A549 (cell line): ENCODE measurements around the gene SLC25A13. TPM values are rescaled to one million over a fixed set of nuclear protein-coding genes. Genes with fewer than 3 reads are reported as not detected.

Experiments used
- ATAC-seq, 2 experiments: fragments of 200-7000 bp in 1 of 2; fragments of >200 bp in 1 of 2; cut with Nextera tagmentation in 1 of 2; cut with Tn5 transposase in 1 of 2; 3 replicates each; pipeline versions ENCODE4 v1.8.0 to v1.9.1; 2018 to 2020; ENCODE audit warnings: mild to moderate bottlenecking in 1 of 2, moderate library complexity in 1 of 2
- CTCF ChIA-PET: fragments of 300-600 bp; sonication (Branson Sonifier 250); formaldehyde crosslinking; extraction: SDS; loops from one replicate; lab custom pipeline; 2021; ENCODE audit warnings: antibody characterized with exemption, inconsistent platforms; lab: Yijun Ruan, JAX
- POLR2A ChIA-PET: fragments of 350-600 bp; formaldehyde crosslinking; extraction: SDS; loops from one replicate; lab custom pipeline; 2021; ENCODE audit warnings: antibody characterized with exemption, inconsistent platforms; lab: Yijun Ruan, JAX
- DNase-seq, 2 experiments: peaks; one replicate each; pipeline versions ENCODE4 v3.0.0 to v3.0.0-alpha.2; 2011 to 2016; ENCODE audit warnings: low read depth in 1 of 2, low spot score in 1 of 2
- FAIRE-seq: peaks from 2 replicates; lab custom pipeline; 2011; peaks lifted over from hg19 to GRCh38; lab: Jason Lieb, UNC
- H3K27ac ChIP-seq, 2 experiments: fragments of >200 bp; sonication (Bioruptor Twin); formaldehyde crosslinking; 3 replicates each; pipeline ENCODE4 v1.5.1; 2016 to 2017
- H3K4me1 ChIP-seq: fragments of >200 bp; sonication (Bioruptor Twin); formaldehyde crosslinking; 3 replicates; pipeline ENCODE4 v1.6.1; 2016
- H3K4me2 ChIP-seq: fragments of >200 bp; sonication (Bioruptor Twin); formaldehyde crosslinking; 3 replicates; pipeline ENCODE4 v1.6.1; 2016
- H3K4me3 ChIP-seq: fragments of >200 bp; sonication (Bioruptor Twin); formaldehyde crosslinking; 3 replicates; pipeline ENCODE4 v1.5.1; 2016
- H3K9me3 ChIP-seq: fragments of >200 bp; sonication (Bioruptor Twin); formaldehyde crosslinking; 3 replicates; pipeline ENCODE4 v1.6.1; 2016
- BHLHE40 ChIP-seq: IDR thresholded peaks from 2 replicates; pipeline ENCODE4 v1.6.1; 2012; ENCODE audit warnings: low read depth, low read length, inconsistent platforms
- CBX2 ChIP-seq: fragments of 200-600 bp; sonication (generic); IDR thresholded peaks from 2 replicates; pipeline ENCODE4 v1.6.1; 2016; ENCODE audit warnings: low read depth, mild to moderate bottlenecking, borderline replicate concordance
- CBX8 ChIP-seq: fragments of 200-600 bp; sonication (generic); IDR thresholded peaks from 2 replicates; pipeline ENCODE4 v1.6.1; 2016
- CEBPB ChIP-seq, 2 experiments: fragments of >200 bp in 1 of 2; sonication (Bioruptor Twin) in 1 of 2; formaldehyde crosslinking in 1 of 2; IDR thresholded peaks; 2 replicates each; pipeline ENCODE4 v1.6.1; 2012 to 2016
- CHD2 ChIP-seq: fragments of 150-350 bp; IDR thresholded peaks from 2 replicates; pipeline ENCODE4 v1.6.1; 2014; ENCODE audit warnings: low read length; ENCODE audit not compliant: partially characterized antibody
- EHF ChIP-seq: fragments of 250-450 bp; sonication (Bioruptor Pico); IDR thresholded peaks from 2 replicates; pipeline ENCODE4 v1.5.0; 2020; ENCODE audit warnings: mild to moderate bottlenecking
- EP300 ChIP-seq, 2 experiments: fragments of >200 bp; sonication (Bioruptor Twin); formaldehyde crosslinking; IDR thresholded peaks; 2 replicates in 1 of 2; 3 replicates in 1 of 2; pipeline ENCODE4 v1.6.1; 2016 to 2017
- GATA3 ChIP-seq: IDR thresholded peaks from 2 replicates; pipeline ENCODE4 v1.6.1; 2012; ENCODE audit warnings: borderline replicate concordance
- HOXB5 ChIP-seq: fragments of 250-450 bp; sonication (Bioruptor Pico); IDR thresholded peaks from 2 replicates; pipeline ENCODE4 v1.5.0; 2020; ENCODE audit warnings: mild to moderate bottlenecking, moderate library complexity
- JUN ChIP-seq, 2 experiments: fragments of >200 bp; sonication (Bioruptor Twin); formaldehyde crosslinking; IDR thresholded peaks; 2 replicates in 1 of 2; 3 replicates in 1 of 2; pipeline ENCODE4 v1.6.1; 2016 to 2017
- JUNB ChIP-seq: fragments of >200 bp; sonication (Bioruptor Twin); formaldehyde crosslinking; IDR thresholded peaks from 2 replicates; pipeline ENCODE4 v1.6.1; 2016
- KDM1A ChIP-seq: fragments of 200-600 bp; sonication (generic); IDR thresholded peaks from 2 replicates; pipeline ENCODE4 v1.6.1; 2016; ENCODE audit warnings: low read depth, mild to moderate bottlenecking
- NR3C1 ChIP-seq: fragments of >200 bp; sonication (Bioruptor Twin); formaldehyde crosslinking; IDR thresholded peaks from 3 replicates; pipeline ENCODE4 v1.6.1; 2017
- PBX3 ChIP-seq: IDR thresholded peaks from 2 replicates; pipeline ENCODE4 v1.6.1; 2012
- RARB ChIP-seq: fragments of 250-450 bp; sonication (Bioruptor Pico); IDR thresholded peaks from 2 replicates; pipeline ENCODE4 v1.8.0; 2021; ENCODE audit warnings: mild to moderate bottlenecking, moderate library complexity
- RFX5 ChIP-seq: fragments of 450-650 bp; IDR thresholded peaks from 2 replicates; pipeline ENCODE4 v1.7.1; 2014; ENCODE audit warnings: antibody characterized with exemption, mild to moderate bottlenecking, moderate library complexity
- RNF2 ChIP-seq: fragments of 200-600 bp; sonication (generic); IDR thresholded peaks from 2 replicates; pipeline ENCODE4 v1.6.1; 2016; ENCODE audit warnings: low read depth, mild to moderate bottlenecking, antibody characterized with exemption, moderate library complexity, borderline replicate concordance
- SMC3 ChIP-seq: fragments of >200 bp; sonication (Bioruptor Twin); formaldehyde crosslinking; IDR thresholded peaks from 3 replicates; pipeline ENCODE4 v1.6.1; 2018; ENCODE audit warnings: inconsistent platforms
- TFCP2L1 ChIP-seq: fragments of 250-450 bp; sonication (Bioruptor Pico); IDR thresholded peaks from 2 replicates; pipeline ENCODE4 v1.5.0; 2021; ENCODE audit warnings: mild to moderate bottlenecking
- ZC3H11A ChIP-seq: fragments of 450-650 bp; IDR thresholded peaks from 2 replicates; pipeline ENCODE4 v1.6.1; 2014; ENCODE audit warnings: antibody characterized with exemption, mild to moderate bottlenecking
- ZNF302 ChIP-seq: fragments of 250-450 bp; sonication (Bioruptor Pico); IDR thresholded peaks from 2 replicates; pipeline ENCODE4 v1.9.0; 2021; ENCODE audit warnings: inconsistent platforms, mild to moderate bottlenecking, moderate library complexity
- WGBS: methylation state at CpG from one replicate; pipeline ENCODE4 v1.1.6; 2017; ENCODE audit errors: missing lambda C conversion rate; 5-methylcytosine and 5-hydroxymethylcytosine counted together
- polyA plus RNA-seq, 4 experiments: library from polyadenylated mRNA; depleted of rRNA in 3 of 4; stranded (reverse); fragments of >200 nt; fragmentation: RNase III in 1 of 4; extraction: RNeasy Plus Mini Kit Qiagen cat#74134 plus additional on column Dnase treatment in 1 of 4; gene quantifications; 2 replicates in 3 of 4; 3 replicates in 1 of 4; pipeline ENCODE4 v1.2.3, GENCODE V29; 2011 to 2017
- TF ChIP-seq, protein P1 (sequence below): fragments of 150-350 bp; IDR thresholded peaks from 2 replicates; pipeline ENCODE4 v1.6.1; 2014; ENCODE audit warnings: low read depth, mild to moderate bottlenecking, low read length
- TF ChIP-seq, protein P2 (sequence below): IDR thresholded peaks from 2 replicates; pipeline ENCODE4 v1.6.1; 2012
- TF ChIP-seq, protein P3 (sequence below): fragments of >200 bp; sonication (Bioruptor Twin); formaldehyde crosslinking; IDR thresholded peaks from 3 replicates; pipeline ENCODE4 v1.6.1; 2016
- TF ChIP-seq, protein P4 (sequence below): IDR thresholded peaks from 2 replicates; pipeline ENCODE4 v1.6.1; 2012; ENCODE audit warnings: low read depth, borderline replicate concordance

The SLC25A13 gene
- polyA plus RNA-seq, 2 of the 4 experiments (the other 2 are of a cell fraction) = 32.7 to 51.0 TPM

GRCh38 chr7:96277921-96278320 lies 44.0 kb downstream of the SLC25A13 start:
- no peak for ATAC-seq
- DNase-seq = no peak
- Histone ChIP-seq H3K4me1 (no peaks in the 10 kb centered on the region), H3K4me2 (no peak overlapping the region), H3K27ac (no peak overlapping the region), H3K4me3 (no peak overlapping the region), H3K9me3 (no peaks in the 10 kb centered on the region)
- WGBS = 91% methylated on average over 4 of the region's 4 CpGs
- CTCF ChIA-PET = no interaction called here
- POLR2A ChIA-PET = no interaction called here
- no peak for FAIRE-seq
- TF ChIP-seq RFX5 (no peak), CHD2 (no peak), CBX8 (no peak)

DNA sequence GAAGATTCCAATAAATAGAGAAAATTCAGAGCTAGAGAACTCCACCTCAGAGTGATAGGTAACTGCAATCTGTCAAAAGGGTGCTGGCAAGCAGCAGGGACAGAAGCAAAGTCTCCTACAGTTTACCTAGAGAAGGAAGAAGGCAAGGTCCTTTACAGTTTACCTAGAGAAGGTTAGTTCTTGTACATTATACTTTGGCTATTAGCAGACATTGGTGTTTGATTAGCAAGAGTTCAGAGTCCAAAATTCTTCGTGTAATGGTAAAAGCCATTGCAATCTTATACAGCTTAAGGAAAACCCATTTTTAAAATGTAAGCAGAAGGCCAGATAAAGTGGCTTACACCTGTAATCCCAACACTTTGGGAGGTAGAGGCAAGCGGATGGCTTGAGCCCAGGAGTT lies 45.9 kb downstream of the SLC25A13 start:
- no peak for DNase-seq
- Histone ChIP-seq H3K9me3 (no peaks in the 10 kb centered on the region), H3K4me3 (no peak overlapping the region), H3K4me1 (no peaks in the 10 kb centered on the region), H3K4me2 (no peak overlapping the region), H3K27ac (no peak overlapping the region)
- FAIRE-seq = no peak
- CTCF ChIA-PET = no interaction called here
- no peak for ATAC-seq
- POLR2A ChIA-PET = no interaction called here
- 98% methylated on average over 2 of the region's 2 CpGs for WGBS
- no peak for TF ChIP-seq CEBPB (IDR thresholded peaks at IDR 0.05)
- no peak for TF ChIP-seq JUN (IDR thresholded peaks at IDR 0.05)
- TF ChIP-seq PBX3 = no peak
- no peak for TF ChIP-seq RNF2
- no peak for TF ChIP-seq ZNF302 (CRISPR knock-in tag)

DNA sequence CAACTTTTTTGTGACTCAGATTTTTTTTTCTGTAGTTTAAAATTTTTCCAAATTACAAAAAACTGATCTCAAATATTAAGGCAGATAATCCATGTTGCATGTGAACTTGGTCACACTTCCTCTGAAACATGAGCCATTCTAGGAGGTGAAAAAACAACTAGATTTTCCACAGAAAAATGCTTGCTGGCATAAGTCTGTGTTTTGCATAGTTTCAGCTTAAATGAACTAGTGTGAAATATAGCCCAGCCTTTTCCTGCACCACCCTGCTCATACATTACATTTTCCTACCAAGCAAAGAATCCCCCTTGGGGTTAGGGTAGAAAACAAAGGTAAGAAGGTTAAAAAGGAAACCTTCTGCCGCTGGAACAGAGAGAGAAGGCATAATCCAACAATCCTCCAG lies 48.2 kb downstream of the SLC25A13 start:
- POLR2A ChIA-PET = no interaction called here
- Histone ChIP-seq H3K4me3 (no peak overlapping the region), H3K4me2 (no peak overlapping the region), H3K27ac (no peak overlapping the region)
- CTCF ChIA-PET = no interaction called here
- WGBS = 86% methylated on average over 1 of the region's 1 CpG
- TF ChIP-seq KDM1A = no peak
- no peak for TF ChIP-seq CBX2
- TF ChIP-seq RARB (CRISPR knock-in tag) = no peak
- TF ChIP-seq, protein P1, sequence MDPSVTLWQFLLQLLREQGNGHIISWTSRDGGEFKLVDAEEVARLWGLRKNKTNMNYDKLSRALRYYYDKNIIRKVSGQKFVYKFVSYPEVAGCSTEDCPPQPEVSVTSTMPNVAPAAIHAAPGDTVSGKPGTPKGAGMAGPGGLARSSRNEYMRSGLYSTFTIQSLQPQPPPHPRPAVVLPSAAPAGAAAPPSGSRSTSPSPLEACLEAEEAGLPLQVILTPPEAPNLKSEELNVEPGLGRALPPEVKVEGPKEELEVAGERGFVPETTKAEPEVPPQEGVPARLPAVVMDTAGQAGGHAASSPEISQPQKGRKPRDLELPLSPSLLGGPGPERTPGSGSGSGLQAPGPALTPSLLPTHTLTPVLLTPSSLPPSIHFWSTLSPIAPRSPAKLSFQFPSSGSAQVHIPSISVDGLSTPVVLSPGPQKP = no peak
- no peak for TF ChIP-seq HOXB5 (CRISPR knock-in tag)
- TF ChIP-seq, protein P2, sequence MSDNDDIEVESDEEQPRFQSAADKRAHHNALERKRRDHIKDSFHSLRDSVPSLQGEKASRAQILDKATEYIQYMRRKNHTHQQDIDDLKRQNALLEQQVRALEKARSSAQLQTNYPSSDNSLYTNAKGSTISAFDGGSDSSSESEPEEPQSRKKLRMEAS = no peak
- TF ChIP-seq SMC3 = no peak
- TF ChIP-seq EP300 (IDR thresholded peaks at IDR 0.05) = no peak
- TF ChIP-seq JUN (IDR thresholded peaks at IDR 0.05) = no peak
- TF ChIP-seq PBX3 = no peak
- no peak for TF ChIP-seq EHF
- TF ChIP-seq NR3C1 = no peak
- TF ChIP-seq, protein P3, sequence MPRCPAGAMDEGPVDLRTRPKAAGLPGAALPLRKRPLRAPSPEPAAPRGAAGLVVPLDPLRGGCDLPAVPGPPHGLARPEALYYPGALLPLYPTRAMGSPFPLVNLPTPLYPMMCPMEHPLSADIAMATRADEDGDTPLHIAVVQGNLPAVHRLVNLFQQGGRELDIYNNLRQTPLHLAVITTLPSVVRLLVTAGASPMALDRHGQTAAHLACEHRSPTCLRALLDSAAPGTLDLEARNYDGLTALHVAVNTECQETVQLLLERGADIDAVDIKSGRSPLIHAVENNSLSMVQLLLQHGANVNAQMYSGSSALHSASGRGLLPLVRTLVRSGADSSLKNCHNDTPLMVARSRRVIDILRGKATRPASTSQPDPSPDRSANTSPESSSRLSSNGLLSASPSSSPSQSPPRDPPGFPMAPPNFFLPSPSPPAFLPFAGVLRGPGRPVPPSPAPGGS = no peak
- no peak for TF ChIP-seq GATA3
- TF ChIP-seq, protein P4, sequence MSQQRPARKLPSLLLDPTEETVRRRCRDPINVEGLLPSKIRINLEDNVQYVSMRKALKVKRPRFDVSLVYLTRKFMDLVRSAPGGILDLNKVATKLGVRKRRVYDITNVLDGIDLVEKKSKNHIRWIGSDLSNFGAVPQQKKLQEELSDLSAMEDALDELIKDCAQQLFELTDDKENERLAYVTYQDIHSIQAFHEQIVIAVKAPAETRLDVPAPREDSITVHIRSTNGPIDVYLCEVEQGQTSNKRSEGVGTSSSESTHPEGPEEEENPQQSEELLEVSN = no peak
- TF ChIP-seq ZC3H11A = no peak
- no peak for TF ChIP-seq BHLHE40
- TF ChIP-seq JUNB = no peak
- TF ChIP-seq TFCP2L1 (CRISPR knock-in tag) = no peak
- TF ChIP-seq, all 56 proteins: peak for 0
- Histone ChIP-seq H3K9me3 (no peaks in the 10 kb centered on the region), H3K4me1 (no peaks in the 10 kb centered on the region)
- FAIRE-seq = no peak
- no peak for DNase-seq
- no peak for ATAC-seq
